K562 (cell line): ENCODE results near the gene CCT3. TPM values are rescaled to one million over a fixed set of nuclear protein-coding genes. Genes with fewer than 3 reads are reported as not detected.

Source experiments
- ATF1 ChIP-seq, 2 experiments: fragments of 450-650 bp in 1 of 2; IDR thresholded peaks; 2 replicates each; pipeline ENCODE4 v1.6.1; 2016; ENCODE audit warnings: missing compliant biosample characterization in 1 of 2, missing genetic modification characterization in 1 of 2
- ETS2 ChIP-seq: IDR thresholded peaks from 2 replicates; pipeline ENCODE4 v1.6.1; 2016; ENCODE audit warnings: borderline replicate concordance, missing genetic modification characterization, mild to moderate bottlenecking, moderate library complexity, missing compliant biosample characterization; ENCODE audit not compliant: poor library complexity, severe bottlenecking
- FOXA1 ChIP-seq: fragments of 450-650 bp; IDR thresholded peaks from 2 replicates; pipeline ENCODE4 v1.6.1; 2016; ENCODE audit warnings: mild to moderate bottlenecking, borderline replicate concordance
- FOXP1 ChIP-seq: sonication (generic); formaldehyde crosslinking; IDR thresholded peaks from 2 replicates; pipeline ENCODE4 v1.8.0; 2022; ENCODE audit warnings: mild to moderate bottlenecking, missing genetic modification reagents
- HMG20A ChIP-seq: fragments of 450-650 bp; formaldehyde crosslinking; conservative IDR thresholded peaks from 2 replicates; pipeline ENCODE4 v1.4.0; 2020; ENCODE audit warnings: mild to moderate bottlenecking, mixed read lengths
- HSF4 ChIP-seq: fragments of 250-450 bp; sonication (Bioruptor Pico); IDR thresholded peaks from 2 replicates; pipeline ENCODE4 v2.1.2; 2022; ENCODE audit warnings: mild to moderate bottlenecking, moderate library complexity, borderline replicate concordance
- POLR3A ChIP-seq: IDR thresholded peaks from 2 replicates; pipeline ENCODE4 v1.6.1; 2011; ENCODE audit warnings: borderline replicate concordance, mild to moderate bottlenecking, moderate library complexity; ENCODE audit not compliant: insufficient read length, insufficient read depth; ENCODE audit errors: extremely low read depth
- RBBP5 ChIP-seq: fragments of 200-600 bp; sonication (generic); IDR thresholded peaks from 2 replicates; pipeline ENCODE4 v1.6.1; 2012; ENCODE audit warnings: borderline replicate concordance, mild to moderate bottlenecking, low read length, control low read depth, inconsistent platforms; ENCODE audit not compliant: insufficient read depth, poor library complexity, severe bottlenecking
- RCOR1 ChIP-seq, 2 experiments: IDR thresholded peaks; 2 replicates each; pipeline ENCODE4 v1.6.1; 2012; ENCODE audit warnings: low read depth in 2 of 2, low read length in 2 of 2, borderline replicate concordance in 1 of 2, improper control_type of control experiment in 1 of 2
- ZBTB11 ChIP-seq, 3 experiments: fragments of 200-800 bp in 1 of 3; fragments of 250-450 bp in 1 of 3; fragments of 450-650 bp in 1 of 3; sonication (Bioruptor Pico) in 1 of 3; sonication (Bioruptor generic) in 1 of 3; formaldehyde crosslinking in 1 of 3; IDR thresholded peaks; 2 replicates each; pipeline versions ENCODE4 v1.6.1 to v1.8.0; 2016 to 2022; ENCODE audit warnings: mild to moderate bottlenecking in 2 of 3, missing genetic modification characterization in 2 of 3, missing compliant biosample characterization in 1 of 3, moderate library complexity in 1 of 3
- ZBTB5 ChIP-seq: fragments of 450-650 bp; IDR thresholded peaks from 2 replicates; pipeline ENCODE4 v1.6.1; 2017; ENCODE audit warnings: antibody characterized with exemption
- ZNF561 ChIP-seq: fragments of 450-650 bp; formaldehyde crosslinking; conservative IDR thresholded peaks from 2 replicates; pipeline ENCODE4 v1.4.0; 2020; ENCODE audit warnings: mild to moderate bottlenecking, moderate library complexity
- ZNF695 ChIP-seq: fragments of 450-650 bp; formaldehyde crosslinking; IDR thresholded peaks from 2 replicates; pipeline ENCODE4 v1.4.0; 2020; ENCODE audit warnings: mild to moderate bottlenecking, moderate library complexity
- polyA plus RNA-seq, 8 experiments: library from polyadenylated mRNA; depleted of rRNA in 4 of 8; stranded (reverse) in 5 of 8; unstranded in 3 of 8; fragments of >200 nt; fragmentation: Nextera tagmentation in 2 of 8; fragmentation: Illumina TruSeq in 1 of 8; extraction: Ambion mirVana in 2 of 8; extraction: Trizol in 1 of 8; gene quantifications; 2 replicates each; pipeline versions ENCODE4 v1.2.1 to v1.2.3, GENCODE V29; 2011 to 2014; ENCODE audit warnings: inconsistent platforms in 1 of 8, missing spikeins in 1 of 8
- total RNA-seq, 7 experiments: library from RNA; depleted of rRNA in 6 of 7; stranded (reverse); fragments of >200 nt in 6 of 7; fragmentation: Illumina TruSeq in 2 of 7; extraction: Trizol in 2 of 7; gene quantifications; 2 replicates each; pipeline versions ENCODE4 v1.2.1 to v1.2.3, GENCODE V29; 2011 to 2021; ENCODE audit warnings: low replicate concordance in 1 of 7
- TF ChIP-seq, protein P1 (sequence below): fragments of 250-450 bp; sonication (Bioruptor Pico); IDR thresholded peaks from 2 replicates; pipeline ENCODE4 v1.5.0; 2022; ENCODE audit warnings: mild to moderate bottlenecking
- TF ChIP-seq, protein P2 (sequence below): sonication (generic); formaldehyde crosslinking; IDR thresholded peaks from 2 replicates; pipeline ENCODE4 v1.8.0; 2022; ENCODE audit warnings: mild to moderate bottlenecking, low read depth, missing genetic modification reagents
- TF ChIP-seq, protein P3 (sequence below): sonication (generic); formaldehyde crosslinking; IDR thresholded peaks from 2 replicates; pipeline ENCODE4 v1.8.1; 2023; ENCODE audit warnings: mild to moderate bottlenecking, missing genetic modification reagents

Gene CCT3
- total and polyA plus RNA-seq, 9 of the 15 experiments (the other 6 are each of a cell fraction or from before 2014, with no cell fraction given), result 475 to 1,167 (median 610) TPM

- no peak for TF ChIP-seq ATF1 (CRISPR knock-in tag; IDR thresholded peaks at IDR 0.05)
- TF ChIP-seq ATF1 (tag; IDR thresholded peaks at IDR 0.05), result no peak
- no peak for TF ChIP-seq HMG20A
- no peak for TF ChIP-seq FOXA1
- TF ChIP-seq, protein P1, sequence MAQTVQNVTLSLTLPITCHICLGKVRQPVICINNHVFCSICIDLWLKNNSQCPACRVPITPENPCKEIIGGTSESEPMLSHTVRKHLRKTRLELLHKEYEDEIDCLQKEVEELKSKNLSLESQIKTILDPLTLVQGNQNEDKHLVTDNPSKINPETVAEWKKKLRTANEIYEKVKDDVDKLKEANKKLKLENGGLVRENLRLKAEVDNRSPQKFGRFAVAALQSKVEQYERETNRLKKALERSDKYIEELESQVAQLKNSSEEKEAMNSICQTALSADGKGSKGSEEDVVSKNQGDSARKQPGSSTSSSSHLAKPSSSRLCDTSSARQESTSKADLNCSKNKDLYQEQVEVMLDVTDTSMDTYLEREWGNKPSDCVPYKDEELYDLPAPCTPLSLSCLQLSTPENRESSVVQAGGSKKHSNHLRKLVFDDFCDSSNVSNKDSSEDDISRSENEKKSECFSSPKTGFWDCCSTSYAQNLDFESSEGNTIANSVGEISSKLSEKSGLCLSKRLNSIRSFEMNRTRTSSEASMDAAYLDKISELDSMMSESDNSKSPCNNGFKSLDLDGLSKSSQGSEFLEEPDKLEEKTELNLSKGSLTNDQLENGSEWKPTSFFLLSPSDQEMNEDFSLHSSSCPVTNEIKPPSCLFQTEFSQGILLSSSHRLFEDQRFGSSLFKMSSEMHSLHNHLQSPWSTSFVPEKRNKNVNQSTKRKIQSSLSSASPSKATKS (CRISPR knock-in tag), result no peak
- no peak for TF ChIP-seq RBBP5
- TF ChIP-seq, protein P2, sequence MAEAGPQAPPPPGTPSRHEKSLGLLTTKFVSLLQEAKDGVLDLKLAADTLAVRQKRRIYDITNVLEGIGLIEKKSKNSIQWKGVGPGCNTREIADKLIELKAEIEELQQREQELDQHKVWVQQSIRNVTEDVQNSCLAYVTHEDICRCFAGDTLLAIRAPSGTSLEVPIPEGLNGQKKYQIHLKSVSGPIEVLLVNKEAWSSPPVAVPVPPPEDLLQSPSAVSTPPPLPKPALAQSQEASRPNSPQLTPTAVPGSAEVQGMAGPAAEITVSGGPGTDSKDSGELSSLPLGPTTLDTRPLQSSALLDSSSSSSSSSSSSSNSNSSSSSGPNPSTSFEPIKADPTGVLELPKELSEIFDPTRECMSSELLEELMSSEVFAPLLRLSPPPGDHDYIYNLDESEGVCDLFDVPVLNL (CRISPR knock-in tag), result no peak
- no peak for TF ChIP-seq FOXP1
- TF ChIP-seq ZBTB5, result no peak
- TF ChIP-seq, protein P3, sequence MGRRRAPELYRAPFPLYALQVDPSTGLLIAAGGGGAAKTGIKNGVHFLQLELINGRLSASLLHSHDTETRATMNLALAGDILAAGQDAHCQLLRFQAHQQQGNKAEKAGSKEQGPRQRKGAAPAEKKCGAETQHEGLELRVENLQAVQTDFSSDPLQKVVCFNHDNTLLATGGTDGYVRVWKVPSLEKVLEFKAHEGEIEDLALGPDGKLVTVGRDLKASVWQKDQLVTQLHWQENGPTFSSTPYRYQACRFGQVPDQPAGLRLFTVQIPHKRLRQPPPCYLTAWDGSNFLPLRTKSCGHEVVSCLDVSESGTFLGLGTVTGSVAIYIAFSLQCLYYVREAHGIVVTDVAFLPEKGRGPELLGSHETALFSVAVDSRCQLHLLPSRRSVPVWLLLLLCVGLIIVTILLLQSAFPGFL (CRISPR knock-in tag), result no peak
- TF ChIP-seq HSF4 (CRISPR knock-in tag), result no peak
- no peak for TF ChIP-seq POLR3A
- no peak for TF ChIP-seq RCOR1 (IDR thresholded peaks at IDR 0.05; ENCODE audit: borderline replicate concordance in 1 of 2, low read depth in 2 of 2, low read length in 2 of 2)
- no peak for TF ChIP-seq ZBTB11 (CRISPR knock-in tag; IDR thresholded peaks at IDR 0.05)
- TF ChIP-seq ZNF695 (CRISPR knock-in tag), result no peak
- no peak for TF ChIP-seq ETS2 (tag)
- TF ChIP-seq ZNF561 (CRISPR knock-in tag), result no peak
Measured at GRCh38 chr1:156337888-156338179, 258 bp downstream of the CCT3 start (continued).
